MV-4-11 (cell line): ENCODE data around the gene SKP2.
"Not testable (repeated sequence)": the region's sequence is repeated elsewhere in the genome, so short reads cannot be mapped to it uniquely, and the experiment has no call there.

Experiments
- DNase-seq: peaks from one replicate; lab custom pipeline; 2025; lab: John Stamatoyannopoulos, UW

SKP2 gene

DNA sequence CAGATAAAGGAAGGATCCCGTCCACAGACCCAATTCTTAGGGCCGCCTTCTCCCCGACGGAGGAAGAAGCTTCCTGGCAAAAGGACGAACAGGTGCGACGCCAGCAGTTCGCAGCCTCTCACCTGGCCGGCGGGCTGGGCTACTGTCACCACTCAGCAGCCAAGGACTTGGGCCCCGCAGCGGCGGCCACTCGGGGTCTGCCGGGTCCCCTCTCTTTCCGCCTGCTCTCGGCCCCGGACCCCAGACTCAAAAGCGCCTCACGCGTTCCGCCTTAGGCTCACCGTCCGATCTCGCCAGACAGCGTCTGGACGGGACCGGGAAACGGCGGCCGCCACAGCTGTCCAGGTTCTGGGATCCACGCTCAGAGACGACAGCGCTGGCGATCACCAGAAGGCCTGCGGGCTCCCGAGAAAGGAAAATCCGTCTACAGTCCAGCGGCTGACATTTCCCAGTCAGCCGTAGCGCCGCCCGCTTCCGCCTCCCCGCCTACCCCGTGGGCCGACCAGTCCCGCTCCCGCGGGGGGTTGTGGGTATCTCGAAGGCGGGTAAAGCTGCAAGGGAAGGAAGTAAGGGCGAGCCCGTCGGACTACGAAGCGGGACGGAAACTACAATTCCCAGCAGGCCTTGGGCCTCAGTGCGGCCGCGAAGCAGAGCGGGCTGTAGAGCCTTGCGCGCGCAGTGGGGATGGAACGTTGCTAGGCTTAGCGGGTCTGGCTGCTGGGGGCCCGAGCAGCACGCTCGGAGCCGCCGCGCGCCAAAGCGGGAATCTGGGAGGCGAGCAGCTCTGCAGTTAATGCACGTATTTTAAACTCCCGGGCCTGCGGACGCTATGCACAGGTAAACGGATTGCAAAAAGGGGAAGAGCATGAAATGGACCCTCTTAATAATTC lies at the start of gene SKP2, which contains the start of gene LMBRD2:
Gene SKP2, plus strand, starts transcription at position 678 of the 890 bp plus-strand sequence. Its CDS starts 152 bp downstream, at position 830.
Gene LMBRD2, minus strand, starts transcription at position 454 of the 890 bp plus-strand sequence. CDS start 8,538 bp downstream, outside the sequence.
- DNase-seq, result peak; percentile 97

DNA sequence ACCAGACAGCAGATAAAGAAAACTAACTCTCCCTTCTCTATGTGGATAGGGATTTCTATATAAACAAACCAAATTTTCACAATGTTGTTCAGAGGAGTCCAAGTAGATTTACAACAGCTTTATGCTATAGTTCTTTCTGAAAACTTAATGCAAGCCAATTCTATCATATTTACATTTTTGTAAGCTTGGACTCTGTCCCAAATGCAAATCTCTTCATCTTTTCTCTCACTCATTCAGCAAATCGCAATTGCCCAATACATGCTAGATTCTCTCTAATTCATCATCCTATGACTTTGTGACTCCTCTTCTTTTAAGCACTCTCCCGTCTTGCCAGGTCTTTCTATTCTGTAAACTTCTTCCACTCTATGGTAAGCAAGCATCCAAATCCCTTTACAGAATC lies 46.1 kb upstream of the SKP2 start:
- DNase-seq, result no peak

GRCh38 chr5:36108758-36109460 lies 43.0 kb upstream of the SKP2 start:
- DNase-seq, result no peak

GRCh38 chr5:36111238-36111637 lies 40.7 kb upstream of the SKP2 start:
- no peak for DNase-seq

- DNase-seq, result no peak
Measured at GRCh38 chr5:36125868-36126267, 26.0 kb upstream of the SKP2 start.

- DNase-seq, result no peak
Measured at GRCh38 chr5:36128795-36129194, 23.1 kb upstream of the SKP2 start.

DNA sequence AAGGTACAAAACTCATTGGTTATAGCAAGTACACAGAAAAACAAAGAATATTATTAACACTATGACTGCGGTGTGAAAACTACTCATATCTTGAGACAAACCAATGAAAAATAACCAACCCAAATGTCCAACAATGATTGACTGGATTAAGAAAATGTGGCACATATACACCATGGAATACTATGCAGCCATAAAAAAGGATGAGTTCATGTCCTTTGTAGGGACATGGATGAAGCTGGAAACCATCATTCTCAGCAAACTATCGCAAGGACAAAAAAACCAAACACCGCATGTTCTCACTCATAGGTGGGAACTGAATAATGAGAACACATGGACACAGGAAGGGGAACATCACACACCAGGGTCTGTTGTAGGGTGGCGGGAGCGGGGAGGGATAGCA lies 22.2 kb upstream of the SKP2 start:
- DNase-seq, result not testable (repeated sequence)

DNA sequence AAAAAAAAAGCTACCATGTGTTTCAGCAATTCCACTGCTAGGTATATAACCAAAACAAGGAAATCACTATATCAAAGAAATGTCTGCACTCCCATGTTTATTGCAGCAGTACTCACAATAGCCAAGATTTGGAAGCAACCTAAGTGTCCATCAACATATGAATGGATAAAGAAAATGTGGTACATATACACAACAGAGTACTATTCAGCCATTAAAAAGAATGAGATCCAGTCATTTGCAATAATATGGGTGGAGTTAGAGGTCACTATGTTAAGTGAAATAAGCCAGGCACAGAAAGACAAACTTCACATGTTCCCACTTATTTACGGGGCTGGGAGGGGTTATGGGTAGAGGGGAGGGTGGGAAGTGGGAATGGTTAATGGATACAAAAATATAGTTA lies 18.9 kb upstream of the SKP2 start:
- not testable (repeated sequence) for DNase-seq

- DNase-seq, result no peak
Measured at GRCh38 chr5:36135988-36136387, 15.9 kb upstream of the SKP2 start.

- no peak for DNase-seq
Measured at GRCh38 chr5:36136581-36136980, 15.3 kb upstream of the SKP2 start.

- DNase-seq, result no peak
Measured at GRCh38 chr5:36138900-36139683, 12.8 kb upstream of the SKP2 start.

GRCh38 chr5:36145311-36145710 lies 6.6 kb upstream of the SKP2 start:
- DNase-seq, result no peak

DNA sequence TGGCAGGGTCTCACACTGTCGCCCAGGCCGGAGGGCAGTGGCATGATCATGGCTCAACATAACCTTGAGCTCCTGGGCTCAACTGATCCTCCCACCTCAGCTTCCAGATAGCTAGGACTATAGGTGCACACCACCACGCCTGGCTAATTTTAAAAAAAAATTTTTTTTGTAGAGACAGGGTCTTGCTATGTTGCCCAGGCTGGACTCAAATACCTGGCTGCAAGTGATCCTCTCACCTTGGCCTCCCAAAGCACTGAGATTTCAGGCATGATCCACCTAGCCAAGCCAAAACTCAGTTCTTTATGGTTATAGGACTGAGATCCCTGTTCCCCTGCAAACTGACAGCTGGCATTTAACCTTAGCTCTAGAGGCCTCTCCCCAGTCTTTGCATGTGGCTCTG lies 5.5 kb upstream of the SKP2 start:
- no peak for DNase-seq

DNA sequence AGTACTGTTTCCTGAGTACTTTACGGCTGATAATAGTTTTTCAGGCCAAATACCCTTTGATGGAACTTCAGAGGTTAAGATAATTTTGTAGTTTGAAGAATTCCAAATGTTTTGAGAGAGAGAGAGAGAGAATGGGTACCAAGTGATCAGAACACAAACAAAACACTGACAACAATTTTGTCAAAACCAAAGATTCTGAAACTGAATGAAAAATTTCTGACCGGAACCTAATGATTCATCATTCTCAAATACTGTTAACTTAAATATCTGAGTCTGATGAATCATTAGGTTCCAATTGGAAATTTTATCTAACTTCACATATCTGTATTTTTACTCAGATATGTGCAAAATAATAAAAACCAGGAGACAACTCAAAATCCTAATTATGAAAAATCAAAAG lies 4.2 kb upstream of the SKP2 start:
- DNase-seq, result no peak

- peak; percentile 48 for DNase-seq
Measured at GRCh38 chr5:36150676-36151433, 1.1 kb upstream of the SKP2 start.

DNA sequence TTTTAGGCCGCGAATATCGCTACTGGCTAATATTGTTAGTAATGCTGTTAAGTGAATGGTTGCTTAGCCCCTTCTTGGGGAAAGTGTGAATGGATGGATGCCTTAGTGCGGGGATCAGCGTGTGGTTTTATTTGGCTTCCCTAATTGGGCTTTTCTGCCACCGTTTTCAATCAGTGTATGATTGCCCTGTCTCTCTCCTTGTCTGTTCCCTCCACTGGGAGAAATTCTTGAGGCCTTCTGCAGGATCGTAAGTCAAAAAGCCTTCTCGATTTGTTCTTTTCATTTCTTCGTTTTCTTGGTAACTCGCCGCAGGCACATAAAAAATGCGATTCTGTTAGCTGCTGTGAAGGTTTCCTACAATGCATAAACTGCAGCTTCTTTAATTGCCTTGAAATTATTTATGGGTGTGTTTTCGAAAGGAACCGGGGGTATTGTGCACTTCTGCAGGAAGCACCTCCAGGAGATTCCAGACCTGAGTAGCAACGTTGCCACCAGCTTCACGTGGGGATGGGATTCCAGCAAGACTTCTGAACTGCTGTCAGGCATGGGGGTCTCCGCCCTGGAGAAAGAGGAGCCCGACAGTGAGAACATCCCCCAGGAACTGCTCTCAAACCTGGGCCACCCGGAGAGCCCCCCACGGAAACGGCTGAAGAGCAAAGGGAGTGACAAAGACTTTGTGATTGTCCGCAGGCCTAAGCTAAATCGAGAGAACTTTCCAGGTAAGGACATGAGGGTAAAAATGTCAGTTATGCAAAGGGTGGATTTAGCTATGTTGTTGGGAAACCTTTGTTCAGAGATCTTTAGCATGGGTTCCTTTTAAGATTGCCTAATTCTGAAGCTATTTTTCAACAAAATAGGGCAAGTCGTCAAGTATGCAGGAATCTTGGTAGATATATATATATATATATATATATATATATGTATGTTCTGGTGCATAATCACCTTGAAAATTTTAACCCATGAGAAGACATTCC lies 700 bp downstream of the SKP2 start:
- DNase-seq, result peak; percentile 10

DNA sequence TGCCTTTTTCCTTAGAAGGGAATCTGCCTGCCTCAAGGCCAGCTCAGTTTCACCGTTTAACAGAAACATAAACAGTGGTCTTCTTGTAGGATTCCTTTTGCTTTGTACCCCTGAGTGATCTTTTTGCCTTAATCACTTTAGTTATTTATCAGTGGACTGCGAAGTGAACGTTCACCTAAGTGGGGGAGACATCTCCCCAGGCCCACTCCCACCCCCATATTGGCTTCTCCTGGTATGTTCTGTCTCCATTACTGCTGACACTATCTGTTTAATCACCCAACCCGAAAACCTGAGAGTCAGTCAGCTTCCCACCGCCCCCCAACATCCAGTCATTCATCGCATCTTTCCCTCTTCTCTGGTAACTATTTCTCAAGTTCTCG lies 1.4 kb downstream of the SKP2 start:
- DNase-seq, result no peak

GRCh38 chr5:36153726-36154125 lies 1.8 kb downstream of the SKP2 start:
- DNase-seq, result no peak

- no peak for DNase-seq
Measured at GRCh38 chr5:36155291-36155690, 3.4 kb downstream of the SKP2 start.

- no peak for DNase-seq
Measured at GRCh38 chr5:36156121-36156601, 4.2 kb downstream of the SKP2 start.
